Mesodermal cell (in vitro differentiated cells): ENCODE data around the gene FYCO1.

Experiments used
- H3K27ac ChIP-seq: 2 replicates; pipeline ENCODE4 v1.7.0; 2013; ENCODE audit warnings: mild to moderate bottlenecking, low read depth, low read length, moderate library complexity; ENCODE audit not compliant: severe bottlenecking
- H3K36me3 ChIP-seq: 2 replicates; pipeline ENCODE4 v1.7.1; 2013; ENCODE audit warnings: mild to moderate bottlenecking, low read length, moderate library complexity; ENCODE audit not compliant: control insufficient read depth, insufficient read depth
- H3K4me1 ChIP-seq: one replicate; pipeline ENCODE4 v1.7.1; 2013; ENCODE audit warnings: mild to moderate bottlenecking, low read length; ENCODE audit not compliant: insufficient read depth, control insufficient read depth, poor library complexity, severe bottlenecking
- H3K4me3 ChIP-seq: 2 replicates; pipeline ENCODE4 v1.7.0; 2013; ENCODE audit warnings: low read length, control low read depth, mild to moderate bottlenecking; ENCODE audit not compliant: insufficient read depth, poor library complexity, severe bottlenecking; ENCODE audit errors: extremely low read depth
- H3K9me3 ChIP-seq: 2 replicates; pipeline ENCODE4 v1.7.1; 2013; ENCODE audit warnings: mild to moderate bottlenecking, low read length, moderate library complexity; ENCODE audit not compliant: control insufficient read depth
- WGBS, 2 experiments: methylation state at CpG; one replicate each; pipeline ENCODE4 v1.1.5; 2013; ENCODE audit warnings: missing lambda C conversion rate in 2 of 2; ENCODE audit not compliant: insufficient coverage in 2 of 2; 5-methylcytosine and 5-hydroxymethylcytosine counted together

FYCO1 gene

GRCh38 chr3:45972534-45973402 lies 22.9 kb downstream of the FYCO1 start:
- H3K27ac ChIP-seq: no peak overlapping the region

GRCh38 chr3:45969953-45970352 lies 25.7 kb downstream of the FYCO1 start:
- Histone ChIP-seq H3K27ac (no peak overlapping the region), H3K36me3 (peaks cover 48% of the 10 kb centered on the region), H3K4me3 (no peak overlapping the region), H3K4me1 (peaks cover 12% of the 10 kb centered on the region), H3K9me3 (no peaks in the 10 kb centered on the region)
- WGBS, 2 experiments: 82 to 92% methylated on average over 2 of the region's 3 CpGs

More at GRCh38 chr3:45972534-45973402, 22.9 kb downstream of the FYCO1 start:
- H3K36me3 ChIP-seq: peaks cover 37% of the 10 kb centered on the region
- 97% methylated on average over 3 of the region's 6 CpGs; no CpG with 5 or more reads in 1 of the 2 experiments for WGBS, 2 experiments
- no peak overlapping the region for H3K4me3 ChIP-seq
- peaks cover 12% of the 10 kb centered on the region for H3K4me1 ChIP-seq
- H3K9me3 ChIP-seq: no peaks in the 10 kb centered on the region

- Histone ChIP-seq H3K27ac (no peak overlapping the region), H3K9me3 (no peaks in the 10 kb centered on the region), H3K4me1 (peaks cover 12% of the 10 kb centered on the region), H3K36me3 (peaks cover 54% of the 10 kb centered on the region), H3K4me3 (no peak overlapping the region)
- 100% methylated on average over 2 of the region's 3 CpGs; no CpG with 5 or more reads in 1 of the 2 experiments for WGBS, 2 experiments
Measured at GRCh38 chr3:45969116-45969515, 26.5 kb downstream of the FYCO1 start.

- H3K27ac ChIP-seq: peak overlapping the region; percentile 69
- H3K9me3 ChIP-seq: no peaks in the 10 kb centered on the region
- H3K4me1 ChIP-seq: peaks cover 12% of the 10 kb centered on the region
- H3K36me3 ChIP-seq: peaks cover 57% of the 10 kb centered on the region
- H3K4me3 ChIP-seq: no peak overlapping the region
- WGBS, 2 experiments: 67% methylated on average over 1 of the region's 2 CpGs; no CpG with 5 or more reads in 1 of the 2 experiments
Measured at GRCh38 chr3:45968706-45969105, 26.9 kb downstream of the FYCO1 start.

GRCh38 chr3:45968149-45968548 lies 27.5 kb downstream of the FYCO1 start:
- no peak overlapping the region for H3K4me3 ChIP-seq
- H3K36me3 ChIP-seq: peaks cover 62% of the 10 kb centered on the region
- peak overlapping the region; percentile 69 for H3K27ac ChIP-seq
- H3K9me3 ChIP-seq: no peaks in the 10 kb centered on the region
- 88 to 98% methylated on average over 9 of the region's 9 CpGs for WGBS, 2 experiments
- peaks cover 10% of the 10 kb centered on the region for H3K4me1 ChIP-seq

GRCh38 chr3:45967724-45968123 lies 27.9 kb downstream of the FYCO1 start:
- 94 to 96% methylated on average over 6 to 8 of the region's 8 CpGs for WGBS, 2 experiments
- Histone ChIP-seq H3K4me1 (peaks cover 7% of the 10 kb centered on the region), H3K27ac (no peak overlapping the region), H3K9me3 (no peaks in the 10 kb centered on the region), H3K36me3 (peaks cover 66% of the 10 kb centered on the region), H3K4me3 (no peak overlapping the region)

GRCh38 chr3:45966950-45967640 lies 28.5 kb downstream of the FYCO1 start:
- 86 to 90% methylated on average over 14 to 16 of the region's 16 CpGs for WGBS, 2 experiments
- H3K27ac ChIP-seq: no peak overlapping the region
- no peak overlapping the region for H3K4me3 ChIP-seq
- peaks cover 72% of the 10 kb centered on the region for H3K36me3 ChIP-seq
- H3K4me1 ChIP-seq: peaks cover 7% of the 10 kb centered on the region
- no peaks in the 10 kb centered on the region for H3K9me3 ChIP-seq

- Histone ChIP-seq H3K9me3 (no peaks in the 10 kb centered on the region), H3K4me3 (no peak overlapping the region), H3K36me3 (peaks cover 79% of the 10 kb centered on the region), H3K4me1 (peaks cover 7% of the 10 kb centered on the region), H3K27ac (no peak overlapping the region)
- WGBS, 2 experiments: 89 to 91% methylated on average over 16 to 17 of the region's 17 CpGs
Measured at GRCh38 chr3:45966371-45966791, 29.2 kb downstream of the FYCO1 start.

- Histone ChIP-seq H3K36me3 (peaks cover 86% of the 10 kb centered on the region), H3K9me3 (no peaks in the 10 kb centered on the region), H3K4me1 (peaks cover 7% of the 10 kb centered on the region), H3K4me3 (no peak overlapping the region), H3K27ac (no peak overlapping the region)
- whole genome bisulfite sequencing, 2 experiments: 82% methylated on average over 2 of the region's 4 CpGs; no CpG with 5 or more reads in 1 of the 2 experiments
Measured at GRCh38 chr3:45965653-45966052, 30.0 kb downstream of the FYCO1 start.

- peaks cover 86% of the 10 kb centered on the region for H3K36me3 ChIP-seq
- WGBS, 2 experiments: 86 to 93% methylated on average over 1 to 4 of the region's 4 CpGs
- peaks cover 7% of the 10 kb centered on the region for H3K4me1 ChIP-seq
- no peak overlapping the region for H3K4me3 ChIP-seq
- no peaks in the 10 kb centered on the region for H3K9me3 ChIP-seq
- no peak overlapping the region for H3K27ac ChIP-seq
Measured at GRCh38 chr3:45965253-45965652, 30.4 kb downstream of the FYCO1 start.
